Stimulated activated CD8-positive, alpha-beta memory T cell treated with anti-CD3 and anti-CD28 coated beads, Interleukin-4, amount 100 ng/mL, for 48 hours (primary cell): ENCODE measurements around the gene RIN3.
A peak's percentile ranks its signal among the peaks of the same experiment; 100 is the strongest.

Experiments
- DNase-seq: peaks from one replicate; pipeline ENCODE4 v3.0.0-alpha.2; 2020

RIN3 gene

GRCh38 chr14:92511453-92512238 is 1.9 kb upstream of the RIN3 start:
- DNase-seq, result no peak

GRCh38 chr14:92512807-92513203 is 776 bp upstream of the RIN3 start:
- no peak for DNase-seq

GRCh38 chr14:92513966-92514843 is 624 bp downstream of the RIN3 start:
- peak; percentile 56 for DNase-seq

GRCh38 chr14:92514844-92515514 is 1.4 kb downstream of the RIN3 start:
- no peak for DNase-seq

- DNase-seq, result no peak
Observed at GRCh38 chr14:92515546-92516343, 2.2 kb downstream of the RIN3 start.

GRCh38 chr14:92516344-92516965 is 2.9 kb downstream of the RIN3 start:
- DNase-seq, result no peak

GRCh38 chr14:92516966-92517506 is 3.5 kb downstream of the RIN3 start:
- peak; percentile 69 for DNase-seq

- DNase-seq, result no peak
Observed at GRCh38 chr14:92517761-92518160, 4.2 kb downstream of the RIN3 start.

GRCh38 chr14:92519246-92520101 is 5.9 kb downstream of the RIN3 start:
- DNase-seq, result no peak

- no peak for DNase-seq
Observed at GRCh38 chr14:92520102-92521057, 6.8 kb downstream of the RIN3 start.

- no peak for DNase-seq
Observed at GRCh38 chr14:92521058-92521415, 7.5 kb downstream of the RIN3 start.

- no peak for DNase-seq
Observed at GRCh38 chr14:92523752-92524151, 10.2 kb downstream of the RIN3 start.

- no peak for DNase-seq
Observed at GRCh38 chr14:92524602-92525185, 11.1 kb downstream of the RIN3 start.

GRCh38 chr14:92525322-92526095 is 11.9 kb downstream of the RIN3 start:
- DNase-seq, result no peak

GRCh38 chr14:92527721-92528120 is 14.1 kb downstream of the RIN3 start:
- DNase-seq, result no peak

- no peak for DNase-seq
Observed at GRCh38 chr14:92528486-92529100, 15.0 kb downstream of the RIN3 start.

- DNase-seq, result no peak
Observed at GRCh38 chr14:92529903-92530302, 16.3 kb downstream of the RIN3 start.
